Trophoblast cell (in vitro differentiated cells and primary cell): ENCODE data around the gene GATB.

Experiments used
- DNase-seq, 2 donors: peaks; one replicate each; pipeline ENCODE4 v3.0.0-alpha.2; 2016
- H2AFZ ChIP-seq: 2 replicates; pipeline ENCODE4 v1.6.1; 2013; ENCODE audit warnings: low read length, moderate library complexity, mild to moderate bottlenecking; ENCODE audit not compliant: insufficient read depth, poor library complexity
- H2AK5ac ChIP-seq: 2 replicates; pipeline ENCODE4 v1.6.1; 2013; ENCODE audit warnings: mild to moderate bottlenecking, low read length
- H2BK120ac ChIP-seq: 2 replicates; pipeline ENCODE4 v1.6.1; 2013; ENCODE audit warnings: low read length, mild to moderate bottlenecking, moderate library complexity; ENCODE audit not compliant: insufficient read depth, poor library complexity
- H2BK12ac ChIP-seq: 2 replicates; pipeline ENCODE4 v1.6.1; 2013; ENCODE audit warnings: mild to moderate bottlenecking, low read length, moderate library complexity
- H2BK5ac ChIP-seq: 2 replicates; pipeline ENCODE4 v1.6.1; 2013; ENCODE audit warnings: low read length, low read depth, moderate library complexity, mild to moderate bottlenecking; ENCODE audit not compliant: poor library complexity
- H3K14ac ChIP-seq: 2 replicates; pipeline ENCODE4 v1.6.1; 2013; ENCODE audit warnings: mild to moderate bottlenecking, low read length
- H3K18ac ChIP-seq: 2 replicates; pipeline ENCODE4 v1.6.1; 2013; ENCODE audit warnings: mild to moderate bottlenecking, low read length
- H3K23ac ChIP-seq: 2 replicates; pipeline ENCODE4 v1.6.1; 2013; ENCODE audit warnings: low read length
- H3K27ac ChIP-seq: 2 replicates; pipeline ENCODE4 v1.5.1; 2013; ENCODE audit warnings: low read depth, mild to moderate bottlenecking, inconsistent platforms, low read length, moderate library complexity
- H3K27me3 ChIP-seq: 2 replicates; pipeline ENCODE4 v1.6.1; 2013; ENCODE audit warnings: inconsistent platforms, mild to moderate bottlenecking, low read length, moderate library complexity; ENCODE audit not compliant: insufficient read depth
- H3K36me3 ChIP-seq, 2 experiments: 1 replicate in 1 of 2; 2 replicates in 1 of 2; pipeline ENCODE4 v1.6.1; 2013; ENCODE audit warnings: low read length in 2 of 2, mild to moderate bottlenecking in 2 of 2, moderate library complexity in 1 of 2; ENCODE audit not compliant: insufficient read depth in 2 of 2, control insufficient read depth in 1 of 2
- H3K4ac ChIP-seq: 2 replicates; pipeline ENCODE4 v1.6.1; 2013; ENCODE audit warnings: low read depth, mild to moderate bottlenecking, low read length, moderate library complexity
- H3K4me1 ChIP-seq, 2 experiments: 1 replicate in 1 of 2; 2 replicates in 1 of 2; pipeline ENCODE4 v1.6.1; 2013; ENCODE audit warnings: low read length in 2 of 2, mild to moderate bottlenecking in 2 of 2, moderate library complexity in 1 of 2; ENCODE audit not compliant: insufficient read depth in 2 of 2, control insufficient read depth in 1 of 2
- H3K4me2 ChIP-seq: 2 replicates; pipeline ENCODE4 v1.6.1; 2013; ENCODE audit warnings: inconsistent platforms, mild to moderate bottlenecking, low read length, moderate library complexity
- H3K4me3 ChIP-seq: 2 replicates; pipeline ENCODE4 v1.5.1; 2013; ENCODE audit warnings: mild to moderate bottlenecking, low read depth, low read length, inconsistent platforms
- H3K79me1 ChIP-seq: one replicate; pipeline ENCODE4 v1.6.1; 2013; ENCODE audit warnings: low read length
- H3K79me2 ChIP-seq: 2 replicates; pipeline ENCODE4 v1.6.1; 2013; ENCODE audit warnings: low read length, mild to moderate bottlenecking; ENCODE audit not compliant: control insufficient read depth, insufficient read depth, poor library complexity
- H3K9ac ChIP-seq: 2 replicates; pipeline ENCODE4 v1.6.1; 2013; ENCODE audit warnings: mild to moderate bottlenecking, low read length
- H3K9me3 ChIP-seq: 2 replicates; pipeline ENCODE4 v1.6.1; 2013; ENCODE audit warnings: low read depth, mild to moderate bottlenecking, control low read depth, inconsistent platforms, low read length; ENCODE audit not compliant: insufficient read depth
- H4K12ac ChIP-seq: 2 replicates; pipeline ENCODE4 v1.6.1; 2013; ENCODE audit warnings: low read depth, mild to moderate bottlenecking, low read length, moderate library complexity
- H4K8ac ChIP-seq: 2 replicates; pipeline ENCODE4 v1.6.1; 2013; ENCODE audit warnings: low read depth, mild to moderate bottlenecking, low read length, moderate library complexity
- H4K91ac ChIP-seq: one replicate; pipeline ENCODE4 v1.6.1; 2013; ENCODE audit warnings: low read depth, mild to moderate bottlenecking, low read length, moderate library complexity
- WGBS: extraction: QIAGEN DNeasy Blood & Tissue Kit; methylation state at CpG from one replicate; pipeline ENCODE4 v1.1.7; 2013; ENCODE audit warnings: missing lambda C conversion rate; ENCODE audit not compliant: insufficient read length, insufficient coverage; ENCODE audit errors: extremely low coverage; 5-methylcytosine and 5-hydroxymethylcytosine counted together

GATB gene

DNA sequence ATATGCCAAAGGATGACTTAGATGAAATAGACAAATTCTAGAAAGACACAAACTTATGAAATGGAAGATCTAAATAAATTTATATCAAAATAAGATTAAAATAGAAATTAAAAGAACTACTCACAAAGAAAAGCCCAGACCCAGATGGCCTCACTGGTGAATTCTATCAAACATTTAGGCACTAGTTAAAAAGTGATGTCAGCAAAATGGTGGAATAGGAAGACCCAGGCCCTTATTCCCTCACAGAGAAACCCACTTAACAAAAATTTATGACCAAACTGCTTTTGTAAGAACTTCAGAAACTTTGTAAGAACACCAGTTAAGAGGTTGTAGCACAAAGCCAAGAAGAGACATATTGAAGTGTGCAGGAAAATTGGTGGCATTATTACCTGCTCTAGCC is 129.5 kb downstream of the GATB start:
- Histone ChIP-seq H3K79me1 (peaks cover 2% of the 10 kb centered on the region), H3K4me2 (no peak overlapping the region), H3K14ac (no peak overlapping the region), H2AK5ac (no peak overlapping the region), H3K9me3 (no peaks in the 10 kb centered on the region), H3K4me1 (no peaks in the 10 kb centered on the region), H2BK5ac (no peak overlapping the region), H2BK12ac (no peak overlapping the region), H3K9ac (no peak overlapping the region), H3K36me3 (no peaks in the 10 kb centered on the region), H3K18ac (no peak overlapping the region), H3K23ac (no peak overlapping the region), H4K91ac (no peak overlapping the region), H3K4me3 (no peak overlapping the region), H3K4ac (no peak overlapping the region), H3K27ac (no peak overlapping the region), H2BK120ac (no peak overlapping the region), H3K27me3 (no peaks in the 10 kb centered on the region), H2AFZ (no peak overlapping the region), H4K12ac (no peak overlapping the region), H4K8ac (no peak overlapping the region), H3K79me2 (no peaks in the 10 kb centered on the region)
- DNase-seq: no peak

DNA sequence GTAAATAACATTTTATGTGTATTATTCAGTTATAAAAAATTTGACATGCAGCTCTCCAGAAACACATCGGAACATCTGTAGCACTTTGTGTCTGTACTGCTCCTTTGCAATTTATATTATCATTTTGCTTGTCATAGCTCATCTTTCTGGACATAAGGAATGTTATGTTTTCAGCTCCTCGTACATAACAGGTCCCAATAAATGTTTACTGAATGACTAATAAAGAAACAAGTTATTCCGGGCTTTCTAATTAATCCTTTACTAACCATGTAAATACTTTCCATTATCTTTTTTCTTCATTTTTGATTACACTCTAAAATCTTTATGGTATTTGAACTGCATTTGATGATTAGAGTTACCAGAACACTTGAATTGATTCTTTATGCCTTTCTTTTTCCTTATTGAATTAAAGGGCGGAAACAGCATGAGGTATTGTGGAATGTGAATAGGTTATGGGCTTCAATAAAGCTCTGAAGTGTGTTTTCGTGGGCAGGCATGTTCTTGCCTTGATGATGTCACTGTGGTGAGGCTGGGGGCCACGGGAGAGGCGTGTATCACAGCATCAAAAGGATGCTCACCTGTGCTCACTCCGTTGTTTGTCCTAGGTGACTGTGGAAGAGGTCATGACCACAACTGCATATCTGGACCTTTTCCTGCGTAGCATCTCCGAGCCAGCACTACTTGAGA is 131.6 kb downstream of the GATB start:
- no peaks in the 10 kb centered on the region for H3K27me3 ChIP-seq
- H3K36me3 ChIP-seq: no peaks in the 10 kb centered on the region
- H3K23ac ChIP-seq: no peak overlapping the region
- H2AFZ ChIP-seq: no peak overlapping the region
- H3K9ac ChIP-seq: no peak overlapping the region
- no peak overlapping the region for H3K4ac ChIP-seq
- no peak overlapping the region for H2BK120ac ChIP-seq
- H3K79me2 ChIP-seq: no peaks in the 10 kb centered on the region
- H3K4me1 ChIP-seq: peaks cover 8 to 10% of the 10 kb centered on the region in 2 experiments
- no CpG with 5 or more reads among the region's 10 CpGs for WGBS
- H3K4me3 ChIP-seq: no peak overlapping the region
- H4K12ac ChIP-seq: no peak overlapping the region
- no peak overlapping the region for H3K27ac ChIP-seq
- no peak overlapping the region for H3K18ac ChIP-seq
- H4K8ac ChIP-seq: no peak overlapping the region
- no peak overlapping the region for H4K91ac ChIP-seq
- no peak for DNase-seq
- H2BK5ac ChIP-seq: no peak overlapping the region
- H3K79me1 ChIP-seq: peaks cover 2% of the 10 kb centered on the region
- H3K9me3 ChIP-seq: no peaks in the 10 kb centered on the region
- H3K4me2 ChIP-seq: no peak overlapping the region
- H2AK5ac ChIP-seq: no peak overlapping the region
- H2BK12ac ChIP-seq: no peak overlapping the region
- no peak overlapping the region for H3K14ac ChIP-seq

DNA sequence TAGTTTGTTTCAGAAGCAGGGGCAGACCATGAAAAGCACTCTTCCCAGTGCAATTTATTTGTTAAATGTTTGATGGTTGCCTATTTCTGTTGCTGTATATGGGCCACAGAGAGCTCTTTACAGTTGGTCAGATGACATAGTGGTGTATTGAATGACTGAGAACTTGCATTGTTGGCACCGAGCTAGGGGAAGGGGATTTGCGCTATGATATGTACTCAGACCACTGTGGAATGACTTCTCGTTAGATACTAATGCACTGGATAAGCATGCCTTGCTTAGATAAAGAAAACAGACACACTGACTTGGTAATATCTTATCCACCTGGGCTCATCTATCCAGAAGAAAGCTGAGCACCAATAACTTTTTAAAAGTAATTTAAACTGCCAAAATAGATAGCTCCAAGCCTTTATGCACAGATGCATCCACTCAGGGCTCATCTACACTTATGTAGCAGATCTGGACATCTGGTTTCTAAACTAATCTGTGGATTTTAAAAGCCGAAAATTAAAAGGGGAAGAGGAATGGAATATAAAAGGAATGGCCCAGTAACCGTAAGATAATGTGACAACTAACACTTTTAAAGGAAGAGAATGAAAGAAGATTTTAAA is 132.7 kb downstream of the GATB start:
- Histone ChIP-seq H3K27me3 (no peaks in the 10 kb centered on the region), H3K4ac (no peak overlapping the region), H3K4me2 (no peak overlapping the region), H2BK120ac (no peak overlapping the region), H3K4me1 (peaks cover 8 to 12% of the 10 kb centered on the region in 2 experiments), H3K9me3 (no peaks in the 10 kb centered on the region), H3K79me2 (no peaks in the 10 kb centered on the region), H3K4me3 (no peak overlapping the region), H4K12ac (no peak overlapping the region), H3K18ac (no peak overlapping the region), H3K23ac (no peak overlapping the region), H3K79me1 (peaks cover 2% of the 10 kb centered on the region), H4K8ac (no peak overlapping the region), H2AK5ac (no peak overlapping the region), H2AFZ (no peak overlapping the region), H3K14ac (no peak overlapping the region), H3K27ac (no peak overlapping the region), H3K9ac (no peak overlapping the region), H2BK5ac (no peak overlapping the region), H4K91ac (no peak overlapping the region), H3K36me3 (no peaks in the 10 kb centered on the region), H2BK12ac (no peak overlapping the region)
- DNase-seq: no peak
- WGBS: no CpG with 5 or more reads among the region's 5 CpGs

DNA sequence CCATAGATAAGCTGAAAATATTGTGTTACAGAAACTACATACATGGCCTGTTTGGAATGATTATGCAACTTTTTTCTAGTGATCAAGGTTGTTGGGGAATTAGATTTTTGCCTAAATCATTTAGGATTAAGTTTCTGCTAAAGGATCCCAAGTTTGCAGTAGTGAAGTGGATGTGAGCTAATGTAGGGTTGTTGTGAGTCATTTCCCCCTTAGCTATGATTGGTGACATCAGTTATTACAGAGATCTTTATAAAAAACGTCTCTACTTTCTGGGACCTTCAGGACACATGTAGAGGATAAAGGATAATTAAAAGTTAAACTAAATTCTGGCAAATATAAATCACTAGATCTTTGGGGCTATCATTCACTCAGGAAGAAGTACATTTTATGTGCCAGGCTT is 133.3 kb downstream of the GATB start:
- no CpG with 5 or more reads among the region's 1 CpG for WGBS
- Histone ChIP-seq H2BK12ac (no peak overlapping the region), H2AFZ (no peak overlapping the region)

More for the DNA sequence above, 133.3 kb downstream of the GATB start:
- no peak overlapping the region for H3K9ac ChIP-seq
- H3K23ac ChIP-seq: no peak overlapping the region
- no peak overlapping the region for H3K27ac ChIP-seq
- no peak overlapping the region for H4K8ac ChIP-seq
- no peaks in the 10 kb centered on the region for H3K36me3 ChIP-seq
- no peaks in the 10 kb centered on the region for H3K9me3 ChIP-seq
- no peak overlapping the region for H3K4me2 ChIP-seq
- no peaks in the 10 kb centered on the region for H3K79me2 ChIP-seq
- H2BK120ac ChIP-seq: no peak overlapping the region
- no peak overlapping the region for H4K12ac ChIP-seq
- DNase-seq: no peak
- no peak overlapping the region for H3K14ac ChIP-seq
- no peak overlapping the region for H2BK5ac ChIP-seq
- H4K91ac ChIP-seq: no peak overlapping the region
- H3K27me3 ChIP-seq: no peaks in the 10 kb centered on the region
- H3K4ac ChIP-seq: no peak overlapping the region
- H3K18ac ChIP-seq: no peak overlapping the region
- no peak overlapping the region for H3K4me3 ChIP-seq
- peaks cover 2% of the 10 kb centered on the region for H3K79me1 ChIP-seq
- peaks cover 8 to 12% of the 10 kb centered on the region in 2 experiments for H3K4me1 ChIP-seq
- no peak overlapping the region for H2AK5ac ChIP-seq
